ENCODE results near the gene TLE6.
"Not testable (repeated sequence)": the region's sequence is repeated elsewhere in the genome, so short reads cannot be mapped to it uniquely, and the experiment has no call there.

TLE6 gene
- 0 to 0.19 (median 0.14) reads per million in 3 experiments for total RNA-seq

GRCh38 chr19:2977001-2977745 lies at the start of gene TLE6:
Gene TLE6 (plus strand): TSS chr19:2977564. CDS start chr19:2978234, 670 bp downstream.
- peak; percentile 92 for DNase-seq

- no peak for DNase-seq
Measured at GRCh38 chr19:2933490-2933910, 43.9 kb upstream of the TLE6 start.

- not testable (repeated sequence) for DNase-seq
Measured at GRCh38 chr19:2935863-2936262, 41.5 kb upstream of the TLE6 start.

- no peak for DNase-seq
Measured at GRCh38 chr19:2942928-2943640, 34.3 kb upstream of the TLE6 start.

- no peak for DNase-seq
Measured at GRCh38 chr19:2944403-2944774, 33.0 kb upstream of the TLE6 start.

GRCh38 chr19:2944775-2945574 lies 32.4 kb upstream of the TLE6 start, which contains the start of gene ZNF77:
Gene ZNF77 (minus strand): TSS chr19:2944971. CDS start chr19:2944840, 131 bp downstream.
- DNase-seq: peak; percentile 98

GRCh38 chr19:2945575-2946184 lies 31.7 kb upstream of the TLE6 start:
- no peak for DNase-seq

- DNase-seq: no peak
Measured at GRCh38 chr19:2949939-2950285, 27.5 kb upstream of the TLE6 start.

GRCh38 chr19:2950286-2951124 lies 26.9 kb upstream of the TLE6 start:
- peak; percentile 100 for DNase-seq

- DNase-seq: no peak
Measured at GRCh38 chr19:2952953-2953481, 24.3 kb upstream of the TLE6 start.

- DNase-seq: no peak
Measured at GRCh38 chr19:2957160-2957559, 20.2 kb upstream of the TLE6 start.

GRCh38 chr19:2960120-2960519 lies 17.2 kb upstream of the TLE6 start:
- no peak for DNase-seq

GRCh38 chr19:2962018-2962670 lies 15.2 kb upstream of the TLE6 start:
- DNase-seq: peak; percentile 74

- DNase-seq: no peak
Measured at GRCh38 chr19:2963122-2963521, 14.2 kb upstream of the TLE6 start.

- not testable (repeated sequence) for DNase-seq
Measured at GRCh38 chr19:2963631-2964030, 13.7 kb upstream of the TLE6 start.

- no peak for DNase-seq
Measured at GRCh38 chr19:2964874-2965273, 12.5 kb upstream of the TLE6 start.

GRCh38 chr19:2967972-2968371 lies 9.4 kb upstream of the TLE6 start:
- no peak for DNase-seq

- DNase-seq: no peak
Measured at GRCh38 chr19:2969104-2969504, 8.3 kb upstream of the TLE6 start.

GRCh38 chr19:2970201-2970835 lies 7.0 kb upstream of the TLE6 start:
- no peak for DNase-seq

GRCh38 chr19:2973229-2973628 lies 4.1 kb upstream of the TLE6 start:
- DNase-seq: no peak

Measured in central memory CD4-positive, alpha-beta T cell (primary cell).